CD4-positive, alpha-beta memory T cell (primary cell): ENCODE data around the gene UMAD1. TPM values are rescaled to one million over a fixed set of nuclear protein-coding genes. Genes with fewer than 3 reads are reported as not detected.
"Not testable (repeated sequence)": the region's sequence is repeated elsewhere in the genome, so short reads cannot be mapped to it uniquely, and the experiment has no call there.

Source experiments
- CTCF ChIA-PET: fragments of 350-600 bp; sonication (Branson Sonifier 250); formaldehyde crosslinking; loops from one replicate; lab custom pipeline; 2021; ENCODE audit warnings: inconsistent platforms; ENCODE audit not compliant: partially characterized antibody; lab: Charles Lee
- POLR2A ChIA-PET: fragments of 350-600 bp; sonication (Branson Sonifier 250); formaldehyde crosslinking; loops from one replicate; lab custom pipeline; 2021; ENCODE audit not compliant: partially characterized antibody; lab: Charles Lee
- DNase-seq, 5 donors: peaks; one replicate each; pipeline versions ENCODE4 v3.0.0 to v3.0.0-alpha.2; 2020 to 2022; ENCODE audit warnings: mixed read lengths in 1 of 5
- H3K27ac ChIP-seq: one replicate; pipeline ENCODE4 v1.7.0; 2013; ENCODE audit warnings: low read depth, low read length
- H3K27me3 ChIP-seq: 2 replicates; pipeline ENCODE4 v1.7.0; 2013; ENCODE audit warnings: mild to moderate bottlenecking, low read length, moderate library complexity; ENCODE audit not compliant: insufficient read depth
- H3K36me3 ChIP-seq: 2 replicates; pipeline ENCODE4 v1.7.0; 2013; ENCODE audit warnings: mild to moderate bottlenecking, low read length, moderate library complexity; ENCODE audit not compliant: insufficient read depth
- H3K4me1 ChIP-seq: 2 replicates; pipeline ENCODE4 v1.7.0; 2013; ENCODE audit warnings: mild to moderate bottlenecking, low read length, moderate library complexity; ENCODE audit not compliant: insufficient read depth
- H3K4me3 ChIP-seq, 2 donors: one replicate each; pipeline ENCODE4 v1.7.0; 2013; ENCODE audit warnings: low read length in 2 of 2, mild to moderate bottlenecking in 1 of 2
- H3K9me3 ChIP-seq, 2 donors: one replicate each; pipeline ENCODE4 v1.7.0; 2013; ENCODE audit warnings: low read length in 2 of 2, control low read depth in 1 of 2; ENCODE audit not compliant: control insufficient read depth in 1 of 2
- H3K27ac Mint-ChIP-seq, 7 donors: one replicate each; pipeline ENCODE4 v1.8.0; 2020 to 2021; ENCODE audit warnings: mixed read lengths in 7 of 7, mild to moderate bottlenecking in 6 of 7, inconsistent platforms in 3 of 7, moderate library complexity in 3 of 7
- H3K27me3 Mint-ChIP-seq, 2 donors: one replicate each; pipeline ENCODE4 v1.8.0; 2020 to 2021; ENCODE audit warnings: mixed read lengths in 2 of 2
- H3K36me3 Mint-ChIP-seq, 2 donors: one replicate each; pipeline ENCODE4 v1.8.0; 2020 to 2021; ENCODE audit warnings: mixed read lengths in 2 of 2, inconsistent platforms in 1 of 2, mild to moderate bottlenecking in 1 of 2
- H3K4me1 Mint-ChIP-seq, 4 donors: one replicate each; pipeline ENCODE4 v1.8.0; 2020 to 2021; ENCODE audit warnings: mixed read lengths in 4 of 4, mild to moderate bottlenecking in 1 of 4
- H3K4me3 Mint-ChIP-seq, 8 donors: one replicate each; pipeline ENCODE4 v1.8.0; 2020 to 2021; ENCODE audit warnings: mixed read lengths in 8 of 8, mild to moderate bottlenecking in 7 of 8, moderate library complexity in 6 of 8, inconsistent platforms in 3 of 8
- H3K9me3 Mint-ChIP-seq, 8 donors: one replicate each; pipeline ENCODE4 v1.8.0; 2020 to 2021; ENCODE audit warnings: mixed read lengths in 8 of 8, mild to moderate bottlenecking in 5 of 8, inconsistent platforms in 3 of 8, moderate library complexity in 1 of 8
- intact Hi-C: fragments of 100-400 bp; cut with micrococcal nuclease; formaldehyde crosslinking; loops from one replicate; pipeline ENCODE4 v1.15.1; 2023
- polyA plus RNA-seq, 2 donors: library from polyadenylated mRNA; unstranded; fragments of 300-500 nt; fragmentation: Illumina TruSeq; gene quantifications; one replicate each; pipeline ENCODE4 v1.2.3, GENCODE V29; 2021
- total RNA-seq, 2 experiments: library from RNA; stranded (reverse); gene quantifications; one replicate each; pipeline ENCODE4 v1.2.3, GENCODE V29; 2021

The UMAD1 gene
- total and polyA plus RNA-seq, 4 experiments from 2014 or later = 23.5 to 36.7 (median 27.6) TPM

DNA sequence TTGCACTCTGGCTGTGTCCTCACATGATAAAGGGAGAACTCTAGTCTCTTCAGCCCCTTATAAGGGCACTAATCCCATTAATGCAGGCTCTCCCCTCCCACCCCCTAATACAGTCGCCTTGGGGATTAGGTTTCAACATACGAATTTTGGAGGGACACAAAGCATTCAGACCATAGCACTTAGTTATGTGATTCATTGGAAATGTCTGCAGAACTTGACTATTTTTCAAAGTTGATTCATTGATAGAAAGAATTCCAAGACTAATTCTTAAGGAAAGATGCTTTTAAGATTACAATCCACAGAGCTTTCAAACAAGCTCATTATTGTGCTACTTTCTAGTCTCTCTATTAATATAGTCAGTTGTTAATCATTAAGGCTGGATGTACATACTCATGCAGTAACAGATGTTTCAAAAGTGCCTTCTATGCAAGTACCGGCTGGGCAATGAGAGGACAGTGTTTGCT, 163.2 kb downstream of the UMAD1 start:
- Histone ChIP-seq H3K36me3 (no peaks in the 10 kb centered on the region), H3K4me1 (no peaks in the 10 kb centered on the region), H3K27me3 (no peaks in the 10 kb centered on the region), H3K9me3 (no peaks in the 10 kb centered on the region), H3K4me3 (no peak overlapping the region), H3K27ac (no peak overlapping the region)
- H3K36me3 Mint-ChIP-seq = peaks cover 13 to 18% of the 10 kb centered on the region in 2 donors
- no peak for DNase-seq
- H3K27ac Mint-ChIP-seq = peak overlapping the region in 1 of 7 donors; percentile 54
- intact Hi-C loops = no loop called here
- no peaks in the 10 kb centered on the region for H3K4me1 Mint-ChIP-seq
- H3K4me3 Mint-ChIP-seq = no peak overlapping the region
- ChIA-PET CTCF (interaction anchor here (1.2 kb wide), 1 partner anchor 9 kb away, joined by 4 read pairs; no protein-coding TSS in a partner anchor), POLR2A (interaction anchor here (0.6 kb wide), 1 partner anchor 164 kb away, joined by 3 read pairs; the partner anchor contains the start of gene UMAD1)
- H3K9me3 Mint-ChIP-seq = no peaks in the 10 kb centered on the region
- no peaks in the 10 kb centered on the region for H3K27me3 Mint-ChIP-seq

DNA sequence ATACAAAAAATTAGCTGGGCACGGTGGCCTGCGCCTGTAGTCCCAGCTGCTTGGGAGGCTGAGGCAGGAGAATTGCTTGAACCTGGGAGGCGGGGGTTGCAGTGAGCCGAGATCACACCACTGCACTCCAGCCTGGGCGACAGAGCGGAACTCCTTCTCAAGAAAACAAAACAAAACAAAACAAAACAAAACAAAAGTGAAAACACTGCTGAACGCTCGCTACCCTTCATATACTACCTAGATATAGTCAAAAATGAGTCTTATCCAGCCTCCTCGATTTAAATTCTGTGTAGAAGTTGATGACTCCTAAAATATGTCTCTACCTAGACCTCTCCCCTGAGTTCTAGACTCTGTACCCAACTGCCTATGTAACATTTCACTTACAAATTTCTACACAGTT, 164.3 kb downstream of the UMAD1 start:
- DNase-seq, H3K27me3 ChIP-seq, H3K27ac Mint-ChIP-seq, H3K4me3 Mint-ChIP-seq, H3K27me3 Mint-ChIP-seq, H3K4me1 Mint-ChIP-seq, H3K4me1 ChIP-seq, POLR2A ChIA-PET, H3K36me3 ChIP-seq, H3K9me3 ChIP-seq, H3K9me3 Mint-ChIP-seq, H3K4me3 ChIP-seq, intact Hi-C loops, H3K27ac ChIP-seq: not testable (repeated sequence)
- peaks cover 15 to 18% of the 10 kb centered on the region in 2 donors for H3K36me3 Mint-ChIP-seq
- CTCF ChIA-PET = interaction anchor here (1.2 kb wide), 1 partner anchor 10 kb away, joined by 4 read pairs; no protein-coding TSS in a partner anchor

DNA sequence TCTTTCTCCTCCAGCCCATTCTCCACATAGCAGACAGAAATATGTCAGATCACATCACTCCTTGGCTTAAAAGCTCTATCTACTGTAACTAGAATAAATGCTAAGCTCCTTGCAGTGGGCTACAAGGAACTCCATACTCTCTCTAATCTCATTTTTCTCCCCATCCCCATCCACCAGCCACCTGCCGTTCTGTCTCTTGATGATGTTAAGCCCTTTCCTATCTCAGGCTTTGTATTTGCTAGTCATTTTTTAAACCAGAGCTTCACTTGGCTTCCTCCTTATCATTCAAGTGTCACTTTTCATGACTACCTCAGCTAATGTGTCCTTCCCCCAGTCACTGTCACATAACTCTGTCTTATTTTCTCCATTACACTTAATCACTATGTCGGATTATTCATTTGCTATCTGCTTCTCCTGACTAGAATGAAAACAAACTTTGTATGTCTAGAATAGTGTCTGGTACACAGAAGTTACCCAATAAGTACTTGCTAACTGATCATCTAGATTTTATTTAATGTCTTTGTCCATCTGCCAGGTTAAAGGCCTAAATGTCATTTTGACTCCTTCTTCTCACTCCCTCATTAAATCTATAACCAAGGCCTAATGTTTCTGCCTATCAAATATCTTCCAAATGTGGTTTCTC, 165.1 kb downstream of the UMAD1 start:
- Mint-ChIP-seq H3K36me3 (peaks cover 15 to 18% of the 10 kb centered on the region in 2 donors), H3K4me3 (no peak overlapping the region), H3K27ac (no peak overlapping the region), H3K4me1 (no peaks in the 10 kb centered on the region), H3K27me3 (no peaks in the 10 kb centered on the region), H3K9me3 (no peaks in the 10 kb centered on the region)
- intact Hi-C loops = no loop called here
- Histone ChIP-seq H3K36me3 (no peaks in the 10 kb centered on the region), H3K27me3 (no peaks in the 10 kb centered on the region), H3K27ac (no peak overlapping the region), H3K4me3 (no peak overlapping the region), H3K4me1 (no peaks in the 10 kb centered on the region), H3K9me3 (no peaks in the 10 kb centered on the region)
- ChIA-PET CTCF (interaction anchor here (0.9 kb wide), 1 partner anchor 124 kb away, joined by 3 read pairs; no protein-coding TSS in a partner anchor), POLR2A (no interaction called here)
- DNase-seq = no peak

DNA sequence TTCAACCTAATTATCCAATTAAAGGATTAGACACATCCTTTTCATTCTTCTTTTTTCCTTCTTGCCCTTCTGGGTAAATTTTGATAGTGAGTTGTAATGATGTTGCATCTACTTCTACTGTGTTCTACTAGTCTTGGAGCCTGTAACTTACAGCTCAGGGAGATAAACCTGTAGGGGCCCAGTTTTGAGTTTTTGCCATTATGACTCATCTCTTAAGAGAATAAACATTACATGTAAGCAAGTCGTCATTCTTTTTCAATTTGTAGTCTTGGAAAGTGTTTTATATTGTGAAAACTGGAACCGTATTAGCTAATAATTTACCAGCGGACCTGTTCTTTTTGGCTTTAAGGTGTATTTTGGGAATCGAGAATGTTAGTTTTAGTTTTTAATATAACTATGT, 167.6 kb downstream of the UMAD1 start:
- ChIA-PET POLR2A (no interaction called here), CTCF (no interaction called here)
- Mint-ChIP-seq H3K4me1 (no peaks in the 10 kb centered on the region), H3K27ac (no peak overlapping the region), H3K27me3 (no peaks in the 10 kb centered on the region), H3K9me3 (no peaks in the 10 kb centered on the region), H3K36me3 (peaks cover 10 to 15% of the 10 kb centered on the region in 2 donors), H3K4me3 (no peak overlapping the region)
- no peak overlapping the region for H3K27ac ChIP-seq
- H3K4me3 ChIP-seq = no peak overlapping the region
- no peaks in the 10 kb centered on the region for H3K27me3 ChIP-seq
- H3K36me3 ChIP-seq = no peaks in the 10 kb centered on the region
- no peaks in the 10 kb centered on the region for H3K4me1 ChIP-seq
- no peak for DNase-seq
- intact Hi-C loops = no loop called here
- no peaks in the 10 kb centered on the region for H3K9me3 ChIP-seq

- Histone ChIP-seq H3K4me1 (no peaks in the 10 kb centered on the region), H3K27me3 (no peaks in the 10 kb centered on the region), H3K4me3 (no peak overlapping the region), H3K36me3 (no peaks in the 10 kb centered on the region), H3K9me3 (no peaks in the 10 kb centered on the region), H3K27ac (no peak overlapping the region)
- no peaks in the 10 kb centered on the region for H3K4me1 Mint-ChIP-seq
- no peak overlapping the region for H3K27ac Mint-ChIP-seq
- CTCF ChIA-PET = no interaction called here
- H3K36me3 Mint-ChIP-seq = peaks cover 8 to 13% of the 10 kb centered on the region in 2 donors
- POLR2A ChIA-PET = no interaction called here
- no peaks in the 10 kb centered on the region for H3K9me3 Mint-ChIP-seq
- no peak for DNase-seq
- intact Hi-C loops = no loop called here
- no peaks in the 10 kb centered on the region for H3K27me3 Mint-ChIP-seq
- no peak overlapping the region for H3K4me3 Mint-ChIP-seq
These were observed 168.1 kb downstream of the UMAD1 start for GRCh38 chr7:7808626-7809025.

- Histone ChIP-seq H3K9me3 (no peaks in the 10 kb centered on the region), H3K36me3 (no peaks in the 10 kb centered on the region), H3K27me3 (no peaks in the 10 kb centered on the region), H3K4me3 (no peak overlapping the region), H3K4me1 (peaks cover 8% of the 10 kb centered on the region), H3K27ac (no peak overlapping the region)
- intact Hi-C loops = loop anchor here (10.0 kb wide), 1 partner anchor 114 kb away; no protein-coding TSS in a partner anchor
- no peak overlapping the region for H3K27ac Mint-ChIP-seq
- ChIA-PET POLR2A (no interaction called here), CTCF (no interaction called here)
- no peak overlapping the region for H3K4me3 Mint-ChIP-seq
- no peaks in the 10 kb centered on the region for H3K27me3 Mint-ChIP-seq
- peaks cover 0 to 2% (median 0%) of the 10 kb centered on the region in 8 donors for H3K9me3 Mint-ChIP-seq
- DNase-seq = no peak
- H3K36me3 Mint-ChIP-seq = peaks cover 4 to 9% of the 10 kb centered on the region in 2 donors
- H3K4me1 Mint-ChIP-seq = peaks cover 8 to 10% (median 9%) of the 10 kb centered on the region in 4 donors
These were observed 169.8 kb downstream of the UMAD1 start for GRCh38 chr7:7810380-7810779.

- H3K4me3 Mint-ChIP-seq = no peak overlapping the region
- Histone ChIP-seq H3K4me1 (peaks cover 13% of the 10 kb centered on the region), H3K27me3 (no peaks in the 10 kb centered on the region), H3K36me3 (no peaks in the 10 kb centered on the region), H3K27ac (no peak overlapping the region), H3K9me3 (no peaks in the 10 kb centered on the region), H3K4me3 (no peak overlapping the region)
- CTCF ChIA-PET = no interaction called here
- H3K27ac Mint-ChIP-seq = no peak overlapping the region
- peaks cover 0 to 2% (median 0%) of the 10 kb centered on the region in 8 donors for H3K9me3 Mint-ChIP-seq
- POLR2A ChIA-PET = no interaction called here
- H3K4me1 Mint-ChIP-seq = peaks cover 13 to 15% (median 13%) of the 10 kb centered on the region in 4 donors
- intact Hi-C loops = loop anchor here (10.0 kb wide), 1 partner anchor 114 kb away; no protein-coding TSS in a partner anchor
- no peak for DNase-seq
- H3K27me3 Mint-ChIP-seq = no peaks in the 10 kb centered on the region
- peaks cover 4 to 9% of the 10 kb centered on the region in 2 donors for H3K36me3 Mint-ChIP-seq
These were observed 170.3 kb downstream of the UMAD1 start for GRCh38 chr7:7810826-7811225.
